ENCODE results near the gene CEACAM21.

The CEACAM21 gene

DNA sequence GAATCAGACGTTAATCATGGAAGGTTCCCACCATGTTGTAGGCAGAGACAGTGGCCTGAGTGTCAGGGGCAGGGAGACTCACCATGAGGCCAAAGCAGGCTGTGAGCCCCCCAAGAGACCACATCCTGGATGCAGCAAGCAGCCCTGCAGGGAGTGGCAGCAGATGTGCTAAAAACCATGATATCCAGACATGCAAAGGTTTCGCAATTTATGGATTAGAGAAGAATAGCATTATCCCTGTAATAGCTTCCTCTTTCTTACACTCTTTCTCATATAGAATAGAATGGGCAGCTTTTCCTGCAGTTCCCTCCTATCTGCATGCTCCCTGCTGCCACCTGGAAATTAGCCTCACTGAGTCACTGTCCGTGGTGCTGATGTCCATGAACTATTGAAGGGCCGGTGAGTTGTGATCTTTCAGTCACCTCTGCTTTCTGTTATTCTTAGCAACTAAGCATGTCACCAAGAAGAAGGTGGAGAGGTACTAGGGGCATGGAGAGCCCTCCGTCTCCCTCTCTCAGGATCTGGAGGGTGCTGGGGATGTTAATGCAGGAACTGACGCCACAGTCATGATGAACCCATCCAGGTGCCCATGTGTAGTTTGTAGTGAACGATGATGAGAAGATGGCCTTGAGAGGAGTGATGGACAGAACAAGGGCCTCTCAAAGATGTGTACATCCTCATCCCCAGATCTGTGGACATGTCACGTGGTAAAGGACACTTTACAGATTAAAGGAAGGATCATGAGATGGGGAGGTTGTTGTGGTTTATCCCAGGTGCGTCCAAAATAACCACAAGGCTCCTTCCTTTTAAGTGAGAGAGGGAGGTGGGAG, 41.0 kb downstream of the CEACAM21 start:
- H3K27me3 ChIP-seq (ENCODE audit: insufficient read depth, low read length): no peaks in the 10 kb centered on the region
- H3K14ac ChIP-seq (ENCODE audit: low read length): no peak overlapping the region
- H2BK120ac ChIP-seq (ENCODE audit: insufficient read depth, low read length, poor library complexity): no peak overlapping the region
- H3K27ac ChIP-seq (ENCODE audit: low read depth, low read length): no peak overlapping the region
- no peaks in the 10 kb centered on the region for H3K36me3 ChIP-seq (ENCODE audit: control insufficient read depth in 1 of 2, insufficient read depth in 2 of 2, low read length in 2 of 2)
- no peak overlapping the region for H4K12ac ChIP-seq (ENCODE audit: low read depth, low read length)
- H3K4me2 ChIP-seq (ENCODE audit: low read length): no peak overlapping the region
- H3K18ac ChIP-seq (ENCODE audit: low read length): no peak overlapping the region
- no peak overlapping the region for H2AK5ac ChIP-seq (ENCODE audit: low read length)
- no peak overlapping the region for H4K91ac ChIP-seq (ENCODE audit: low read depth, low read length)
- no peaks in the 10 kb centered on the region for H3K79me1 ChIP-seq (ENCODE audit: low read length)
- H3K79me2 ChIP-seq (ENCODE audit: control insufficient read depth, insufficient read depth, low read length, poor library complexity): no peaks in the 10 kb centered on the region
- no peaks in the 10 kb centered on the region for H3K4me1 ChIP-seq (ENCODE audit: control insufficient read depth in 1 of 2, insufficient read depth in 2 of 2, low read length in 2 of 2)
- H2AFZ ChIP-seq (ENCODE audit: insufficient read depth, low read length, poor library complexity): no peak overlapping the region
- whole genome bisulfite sequencing (ENCODE audit: extremely low coverage, insufficient coverage, insufficient read length): no CpG with 5 or more reads among the region's 9 CpGs
- peaks cover 72% of the 10 kb centered on the region for H3K9me3 ChIP-seq (ENCODE audit: insufficient read depth, low read depth, low read length)
- DNase-seq: peak in 1 of 2 donors; percentile 44
- no peak overlapping the region for H3K23ac ChIP-seq (ENCODE audit: low read length)
- H2BK5ac ChIP-seq (ENCODE audit: low read depth, low read length, poor library complexity): no peak overlapping the region
- H2BK12ac ChIP-seq (ENCODE audit: low read length): no peak overlapping the region
- H4K8ac ChIP-seq (ENCODE audit: low read depth, low read length): no peak overlapping the region
- no peak overlapping the region for H3K4me3 ChIP-seq (ENCODE audit: low read depth, low read length)
- no peak overlapping the region for H3K4ac ChIP-seq (ENCODE audit: low read depth, low read length)
- H3K9ac ChIP-seq (ENCODE audit: low read length): no peak overlapping the region

DNA sequence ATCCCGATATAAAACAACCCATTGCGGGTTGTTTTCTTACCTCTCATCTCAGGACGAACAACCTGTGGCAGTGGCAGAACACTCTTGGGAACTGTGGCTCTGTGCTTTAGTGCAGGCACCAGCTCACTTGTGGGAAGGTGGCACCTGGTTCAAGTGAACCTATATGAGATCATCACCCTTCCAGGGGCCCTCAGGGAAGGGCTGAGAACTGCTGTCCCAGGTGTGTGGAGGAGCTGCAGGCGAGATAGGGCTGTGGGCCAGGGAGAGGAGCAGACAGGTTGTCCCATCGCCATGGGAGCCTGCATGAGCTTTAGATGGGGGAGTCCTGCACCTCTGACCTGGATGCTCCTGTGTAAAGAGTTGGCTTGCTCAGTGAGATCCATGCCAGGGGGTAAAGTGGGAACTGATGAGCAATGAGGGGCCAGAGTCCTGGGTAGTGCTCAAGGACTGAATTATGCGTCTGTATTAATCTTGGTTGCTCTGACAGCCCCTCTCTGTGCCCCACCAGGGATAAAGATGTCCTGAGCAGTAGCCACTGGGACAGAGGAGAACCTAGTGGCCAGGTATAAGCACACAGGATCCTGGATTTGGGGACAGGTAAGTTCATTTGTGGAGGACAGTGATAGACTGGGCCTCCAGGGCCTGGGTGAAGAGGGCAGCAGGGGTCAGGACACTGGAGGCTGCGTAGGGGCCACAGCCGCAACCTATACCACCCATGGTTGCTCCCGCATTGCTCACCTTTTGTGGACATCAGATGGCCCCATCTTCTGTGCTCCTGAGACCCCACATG, 42.2 kb downstream of the CEACAM21 start:
- H2AK5ac ChIP-seq (ENCODE audit: low read length): no peak overlapping the region
- no peak for DNase-seq
- H3K27ac ChIP-seq (ENCODE audit: low read depth, low read length): no peak overlapping the region
- no peak overlapping the region for H3K4me2 ChIP-seq (ENCODE audit: low read length)
- H3K79me2 ChIP-seq (ENCODE audit: control insufficient read depth, insufficient read depth, low read length, poor library complexity): no peaks in the 10 kb centered on the region
- no peaks in the 10 kb centered on the region for H3K79me1 ChIP-seq (ENCODE audit: low read length)
- H2AFZ ChIP-seq (ENCODE audit: insufficient read depth, low read length, poor library complexity): no peak overlapping the region
- H4K12ac ChIP-seq (ENCODE audit: low read depth, low read length): no peak overlapping the region
- H2BK12ac ChIP-seq (ENCODE audit: low read length): no peak overlapping the region
- no CpG with 5 or more reads among the region's 9 CpGs for WGBS (ENCODE audit: extremely low coverage, insufficient coverage, insufficient read length)
- H3K27me3 ChIP-seq (ENCODE audit: insufficient read depth, low read length): no peaks in the 10 kb centered on the region
- H3K36me3 ChIP-seq (ENCODE audit: control insufficient read depth in 1 of 2, insufficient read depth in 2 of 2, low read length in 2 of 2): no peaks in the 10 kb centered on the region
- no peaks in the 10 kb centered on the region for H3K4me1 ChIP-seq (ENCODE audit: control insufficient read depth in 1 of 2, insufficient read depth in 2 of 2, low read length in 2 of 2)
- no peak overlapping the region for H4K91ac ChIP-seq (ENCODE audit: low read depth, low read length)
- no peak overlapping the region for H3K23ac ChIP-seq (ENCODE audit: low read length)
- H3K14ac ChIP-seq (ENCODE audit: low read length): no peak overlapping the region
- no peak overlapping the region for H3K9ac ChIP-seq (ENCODE audit: low read length)
- H4K8ac ChIP-seq (ENCODE audit: low read depth, low read length): no peak overlapping the region
- H3K18ac ChIP-seq (ENCODE audit: low read length): no peak overlapping the region
- no peak overlapping the region for H3K4ac ChIP-seq (ENCODE audit: low read depth, low read length)
- H2BK5ac ChIP-seq (ENCODE audit: low read depth, low read length, poor library complexity): no peak overlapping the region
- no peak overlapping the region for H2BK120ac ChIP-seq (ENCODE audit: insufficient read depth, low read length, poor library complexity)
- H3K9me3 ChIP-seq (ENCODE audit: insufficient read depth, low read depth, low read length): peaks cover 67% of the 10 kb centered on the region
- no peak overlapping the region for H3K4me3 ChIP-seq (ENCODE audit: low read depth, low read length)

DNA sequence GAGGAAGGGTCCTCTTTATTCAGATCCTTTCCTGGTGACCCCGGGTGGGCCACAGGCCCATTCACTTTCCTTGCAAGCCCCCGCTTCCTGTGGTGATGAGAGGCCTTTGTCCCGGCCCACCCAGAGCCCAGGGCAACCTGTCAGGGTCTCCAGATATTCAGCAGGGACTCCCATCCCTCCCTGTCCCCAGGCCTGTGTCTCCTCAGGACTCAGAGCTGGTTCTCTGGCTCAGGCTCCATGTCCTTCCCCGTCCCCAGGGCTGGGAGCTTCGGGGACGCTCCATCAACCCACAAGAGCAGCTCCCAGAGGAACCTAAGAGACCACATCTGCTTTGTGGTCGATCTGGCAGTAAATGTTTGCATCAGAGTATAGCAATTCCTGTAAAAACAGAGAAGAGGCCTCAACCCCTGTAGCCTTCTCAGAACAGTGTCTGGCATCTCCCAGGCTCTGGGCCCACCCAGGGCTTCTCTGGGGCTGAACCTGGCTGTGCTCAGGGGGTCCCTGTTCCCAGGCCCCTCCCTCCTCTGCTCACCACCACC, 43.1 kb downstream of the CEACAM21 start:
- Histone ChIP-seq H4K91ac (ENCODE audit: low read depth, low read length) (no peak overlapping the region), H4K12ac (ENCODE audit: low read depth, low read length) (no peak overlapping the region)
- no CpG with 5 or more reads among the region's 7 CpGs for WGBS (ENCODE audit: extremely low coverage, insufficient coverage, insufficient read length)

DNA sequence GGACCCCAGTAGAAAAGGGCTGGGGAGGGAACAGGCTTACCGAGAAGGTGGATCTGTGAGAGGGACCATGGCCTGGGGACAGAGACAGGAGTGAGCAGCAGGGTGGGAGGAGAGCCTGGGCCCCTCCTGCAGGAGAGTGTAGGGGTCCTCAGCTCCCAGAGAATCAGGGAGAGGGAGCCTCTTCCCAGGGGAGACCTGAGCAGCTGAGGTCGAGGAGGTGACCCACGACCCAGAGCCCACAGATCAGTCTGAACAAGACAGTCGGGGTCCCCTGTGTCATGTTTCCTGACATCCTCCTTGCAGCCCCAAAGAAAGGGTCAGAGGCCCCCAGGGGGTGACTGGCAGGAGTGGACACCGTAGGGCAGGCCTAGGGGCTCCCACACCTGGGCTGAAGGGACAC, 44.2 kb downstream of the CEACAM21 start:
- WGBS (ENCODE audit: extremely low coverage, insufficient coverage, insufficient read length): no CpG with 5 or more reads among the region's 5 CpGs
- Histone ChIP-seq H3K9me3 (ENCODE audit: insufficient read depth, low read depth, low read length) (peaks cover 66% of the 10 kb centered on the region), H3K4me3 (ENCODE audit: low read depth, low read length) (no peak overlapping the region), H3K79me1 (ENCODE audit: low read length) (no peaks in the 10 kb centered on the region), H4K91ac (ENCODE audit: low read depth, low read length) (no peak overlapping the region), H3K9ac (ENCODE audit: low read length) (no peak overlapping the region), H3K79me2 (ENCODE audit: control insufficient read depth, insufficient read depth, low read length, poor library complexity) (no peaks in the 10 kb centered on the region), H3K14ac (ENCODE audit: low read length) (no peak overlapping the region), H2AK5ac (ENCODE audit: low read length) (no peak overlapping the region), H3K4me1 (ENCODE audit: control insufficient read depth in 1 of 2, insufficient read depth in 2 of 2, low read length in 2 of 2) (no peaks in the 10 kb centered on the region), H3K4ac (ENCODE audit: low read depth, low read length) (no peak overlapping the region), H2BK12ac (ENCODE audit: low read length) (no peak overlapping the region), H4K8ac (ENCODE audit: low read depth, low read length) (no peak overlapping the region), H3K36me3 (ENCODE audit: control insufficient read depth in 1 of 2, insufficient read depth in 2 of 2, low read length in 2 of 2) (no peaks in the 10 kb centered on the region), H3K23ac (ENCODE audit: low read length) (no peak overlapping the region), H2BK5ac (ENCODE audit: low read depth, low read length, poor library complexity) (no peak overlapping the region), H2BK120ac (ENCODE audit: insufficient read depth, low read length, poor library complexity) (no peak overlapping the region), H3K27me3 (ENCODE audit: insufficient read depth, low read length) (no peaks in the 10 kb centered on the region), H3K27ac (ENCODE audit: low read depth, low read length) (no peak overlapping the region), H3K4me2 (ENCODE audit: low read length) (no peak overlapping the region), H3K18ac (ENCODE audit: low read length) (no peak overlapping the region), H2AFZ (ENCODE audit: insufficient read depth, low read length, poor library complexity) (no peak overlapping the region), H4K12ac (ENCODE audit: low read depth, low read length) (no peak overlapping the region)
- no peak for DNase-seq

More for the DNA sequence above, 43.1 kb downstream of the CEACAM21 start:
- H3K79me1 ChIP-seq (ENCODE audit: low read length): no peaks in the 10 kb centered on the region
- H3K18ac ChIP-seq (ENCODE audit: low read length): no peak overlapping the region
- H2BK12ac ChIP-seq (ENCODE audit: low read length): no peak overlapping the region
- no peak overlapping the region for H4K8ac ChIP-seq (ENCODE audit: low read depth, low read length)
- no peak overlapping the region for H2AK5ac ChIP-seq (ENCODE audit: low read length)
- H3K27ac ChIP-seq (ENCODE audit: low read depth, low read length): no peak overlapping the region
- no peaks in the 10 kb centered on the region for H3K36me3 ChIP-seq (ENCODE audit: control insufficient read depth in 1 of 2, insufficient read depth in 2 of 2, low read length in 2 of 2)
- H2BK120ac ChIP-seq (ENCODE audit: insufficient read depth, low read length, poor library complexity): no peak overlapping the region
- no peaks in the 10 kb centered on the region for H3K4me1 ChIP-seq (ENCODE audit: control insufficient read depth in 1 of 2, insufficient read depth in 2 of 2, low read length in 2 of 2)
- no peak overlapping the region for H2BK5ac ChIP-seq (ENCODE audit: low read depth, low read length, poor library complexity)
- no peaks in the 10 kb centered on the region for H3K79me2 ChIP-seq (ENCODE audit: control insufficient read depth, insufficient read depth, low read length, poor library complexity)
- no peak overlapping the region for H3K4me2 ChIP-seq (ENCODE audit: low read length)
- H3K27me3 ChIP-seq (ENCODE audit: insufficient read depth, low read length): no peaks in the 10 kb centered on the region
- no peak overlapping the region for H3K9ac ChIP-seq (ENCODE audit: low read length)
- H3K4ac ChIP-seq (ENCODE audit: low read depth, low read length): no peak overlapping the region
- no peak overlapping the region for H3K4me3 ChIP-seq (ENCODE audit: low read depth, low read length)
- peaks cover 64% of the 10 kb centered on the region for H3K9me3 ChIP-seq (ENCODE audit: insufficient read depth, low read depth, low read length)
- H3K14ac ChIP-seq (ENCODE audit: low read length): no peak overlapping the region
- no peak for DNase-seq
- no peak overlapping the region for H3K23ac ChIP-seq (ENCODE audit: low read length)
- no peak overlapping the region for H2AFZ ChIP-seq (ENCODE audit: insufficient read depth, low read length, poor library complexity)

Measured in trophoblast cell (in vitro differentiated cells and primary cell).